ENCODE results near the gene GLP2R.
"Not testable (repeated sequence)": the region's sequence is repeated elsewhere in the genome, so short reads cannot be mapped to it uniquely, and the experiment has no call there.

GLP2R gene

GRCh38 chr17:9825641-9826150 is at the start of gene GLP2R:
Gene GLP2R, plus strand, starts transcription at chr17:9825924. Its CDS starts 140 bp downstream, at chr17:9826064.
- no peak for DNase-seq (ENCODE audit: low read depth in 2 of 2)

- DNase-seq (ENCODE audit: low read depth in 2 of 2) = no peak
Observed at GRCh38 chr17:9776911-9777310, 48.8 kb upstream of the GLP2R start.

GRCh38 chr17:9780552-9780951 is 45.2 kb upstream of the GLP2R start:
- DNase-seq (ENCODE audit: low read depth in 2 of 2) = no peak

- no peak for DNase-seq (ENCODE audit: low read depth in 2 of 2)
Observed at GRCh38 chr17:9783050-9783449, 42.7 kb upstream of the GLP2R start.

- DNase-seq (ENCODE audit: low read depth in 2 of 2) = not testable (repeated sequence)
Observed at GRCh38 chr17:9783465-9783864, 42.3 kb upstream of the GLP2R start.

GRCh38 chr17:9784544-9784943 is 41.2 kb upstream of the GLP2R start:
- no peak for DNase-seq (ENCODE audit: low read depth in 2 of 2)

- DNase-seq (ENCODE audit: low read depth in 2 of 2) = no peak
Observed at GRCh38 chr17:9788601-9789000, 37.1 kb upstream of the GLP2R start.

- DNase-seq (ENCODE audit: low read depth in 2 of 2) = no peak
Observed at GRCh38 chr17:9790316-9790715, 35.4 kb upstream of the GLP2R start.

GRCh38 chr17:9790889-9791876 is 34.5 kb upstream of the GLP2R start, which contains the start of gene DHRS7C:
Gene DHRS7C, minus strand, starts transcription at chr17:9791592. Its CDS starts 308 bp downstream, at chr17:9791284.
- no peak for DNase-seq (ENCODE audit: low read depth in 2 of 2)

GRCh38 chr17:9792181-9792840 is 33.4 kb upstream of the GLP2R start:
- no peak for DNase-seq (ENCODE audit: low read depth in 2 of 2)

GRCh38 chr17:9798008-9798407 is 27.7 kb upstream of the GLP2R start:
- no peak for DNase-seq (ENCODE audit: low read depth in 2 of 2)

GRCh38 chr17:9798724-9799123 is 27.0 kb upstream of the GLP2R start:
- DNase-seq (ENCODE audit: low read depth in 2 of 2) = no peak

GRCh38 chr17:9801505-9801904 is 24.2 kb upstream of the GLP2R start:
- no peak for DNase-seq (ENCODE audit: low read depth in 2 of 2)

- no peak for DNase-seq (ENCODE audit: low read depth in 2 of 2)
Observed at GRCh38 chr17:9802294-9802693, 23.4 kb upstream of the GLP2R start.

- DNase-seq (ENCODE audit: low read depth in 2 of 2) = no peak
Observed at GRCh38 chr17:9802697-9803096, 23.0 kb upstream of the GLP2R start.

GRCh38 chr17:9805769-9806168 is 20.0 kb upstream of the GLP2R start:
- no peak for DNase-seq (ENCODE audit: low read depth in 2 of 2)

- DNase-seq (ENCODE audit: low read depth in 2 of 2) = no peak
Observed at GRCh38 chr17:9806699-9807098, 19.0 kb upstream of the GLP2R start.

- no peak for DNase-seq (ENCODE audit: low read depth in 2 of 2)
Observed at GRCh38 chr17:9809409-9809808, 16.3 kb upstream of the GLP2R start.

GRCh38 chr17:9810100-9810949 is 15.4 kb upstream of the GLP2R start:
- DNase-seq (ENCODE audit: low read depth in 2 of 2) = no peak

GRCh38 chr17:9811086-9811485 is 14.6 kb upstream of the GLP2R start:
- no peak for DNase-seq (ENCODE audit: low read depth in 2 of 2)

GRCh38 chr17:9811537-9811936 is 14.2 kb upstream of the GLP2R start:
- no peak for DNase-seq (ENCODE audit: low read depth in 2 of 2)

GRCh38 chr17:9813166-9813565 is 12.6 kb upstream of the GLP2R start:
- DNase-seq (ENCODE audit: low read depth in 2 of 2) = no peak
